ENCODE results near the gene SNUPN.

DNA sequence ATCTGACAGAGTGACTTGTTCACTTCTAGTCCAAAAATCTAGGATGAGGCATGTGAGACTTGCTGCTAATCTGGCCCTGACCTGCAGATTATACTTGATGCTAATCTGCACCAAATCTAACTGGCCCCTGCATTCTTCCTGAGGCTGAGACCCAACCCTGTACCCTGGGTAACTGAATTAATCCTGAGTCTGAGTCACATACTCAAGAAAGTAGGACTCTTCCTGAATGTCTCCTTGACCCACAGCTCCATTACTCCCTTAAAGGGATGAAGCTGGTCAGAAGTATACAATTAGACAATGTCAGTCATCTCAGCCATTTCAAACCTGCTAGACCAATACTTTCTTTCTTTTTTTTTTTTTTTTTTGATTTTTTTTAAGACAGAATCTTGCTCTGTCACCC, 71.9 kb downstream of the SNUPN start:
- TF ChIP-seq, protein P1, sequence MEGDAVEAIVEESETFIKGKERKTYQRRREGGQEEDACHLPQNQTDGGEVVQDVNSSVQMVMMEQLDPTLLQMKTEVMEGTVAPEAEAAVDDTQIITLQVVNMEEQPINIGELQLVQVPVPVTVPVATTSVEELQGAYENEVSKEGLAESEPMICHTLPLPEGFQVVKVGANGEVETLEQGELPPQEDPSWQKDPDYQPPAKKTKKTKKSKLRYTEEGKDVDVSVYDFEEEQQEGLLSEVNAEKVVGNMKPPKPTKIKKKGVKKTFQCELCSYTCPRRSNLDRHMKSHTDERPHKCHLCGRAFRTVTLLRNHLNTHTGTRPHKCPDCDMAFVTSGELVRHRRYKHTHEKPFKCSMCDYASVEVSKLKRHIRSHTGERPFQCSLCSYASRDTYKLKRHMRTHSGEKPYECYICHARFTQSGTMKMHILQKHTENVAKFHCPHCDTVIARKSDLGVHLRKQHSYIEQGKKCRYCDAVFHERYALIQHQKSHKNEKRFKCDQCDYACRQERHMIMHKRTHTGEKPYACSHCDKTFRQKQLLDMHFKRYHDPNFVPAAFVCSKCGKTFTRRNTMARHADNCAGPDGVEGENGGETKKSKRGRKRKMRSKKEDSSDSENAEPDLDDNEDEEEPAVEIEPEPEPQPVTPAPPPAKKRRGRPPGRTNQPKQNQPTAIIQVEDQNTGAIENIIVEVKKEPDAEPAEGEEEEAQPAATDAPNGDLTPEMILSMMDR (IDR thresholded peaks at IDR 0.05; ENCODE audit: low read length), result no peak
- no peak for TF ChIP-seq EZH2 (IDR thresholded peaks at IDR 0.05; ENCODE audit: borderline replicate concordance, low read length)
